Measurements from ENCODE around the gene SKP2. TPM values are rescaled to one million over a fixed set of nuclear protein-coding genes. Genes with fewer than 3 reads are reported as not detected.
"Not testable (repeated sequence)": the region's sequence is repeated elsewhere in the genome, so short reads cannot be mapped to it uniquely, and the experiment has no call there.

Gene SKP2
- total RNA-seq (ENCODE audit: low replicate concordance), result 31.5 and 36.3 TPM in 2 replicates

- peak; percentile 97 for DNase-seq (ENCODE audit: low read depth)
- H3K4me3 ChIP-seq (ENCODE audit: low read depth, low read length), result peak within 1 kb of the TSS; percentile 92
- no peak for TF ChIP-seq CTCF (IDR thresholded peaks at IDR 0.05; ENCODE audit: insufficient read depth, low read length)
These were observed at the start of gene SKP2, which contains the start of gene LMBRD2 for GRCh38 chr5:36151434-36152323. Gene SKP2 (plus strand): TSS chr5:36152111. CDS start chr5:36152263, 152 bp downstream. Gene LMBRD2 (minus strand): TSS chr5:36151887. CDS start chr5:36143349, 8,538 bp downstream.

GRCh38 chr5:36105819-36106218 lies 46.1 kb upstream of the SKP2 start:
- TF ChIP-seq CTCF (IDR thresholded peaks at IDR 0.05; ENCODE audit: insufficient read depth, low read length), result no peak
- no peak overlapping the region for H3K4me3 ChIP-seq (ENCODE audit: low read depth, low read length)
- no peak for DNase-seq (ENCODE audit: low read depth)

- no peak overlapping the region for H3K4me3 ChIP-seq (ENCODE audit: low read depth, low read length)
- no peak for DNase-seq (ENCODE audit: low read depth)
- TF ChIP-seq CTCF (IDR thresholded peaks at IDR 0.05; ENCODE audit: insufficient read depth, low read length), result no peak
These were observed 43.0 kb upstream of the SKP2 start for GRCh38 chr5:36108758-36109460.

- no peak for DNase-seq (ENCODE audit: low read depth)
- H3K4me3 ChIP-seq (ENCODE audit: low read depth, low read length), result no peak overlapping the region
- TF ChIP-seq CTCF (IDR thresholded peaks at IDR 0.05; ENCODE audit: insufficient read depth, low read length), result no peak
These were observed 40.7 kb upstream of the SKP2 start for GRCh38 chr5:36111238-36111637.

GRCh38 chr5:36125868-36126267 lies 26.0 kb upstream of the SKP2 start:
- no peak for TF ChIP-seq CTCF (IDR thresholded peaks at IDR 0.05; ENCODE audit: insufficient read depth, low read length)

GRCh38 chr5:36128795-36129194 lies 23.1 kb upstream of the SKP2 start:
- no peak for TF ChIP-seq CTCF (IDR thresholded peaks at IDR 0.05; ENCODE audit: insufficient read depth, low read length)
- no peak for DNase-seq (ENCODE audit: low read depth)
- no peak overlapping the region for H3K4me3 ChIP-seq (ENCODE audit: low read depth, low read length)

More at GRCh38 chr5:36125868-36126267, 26.0 kb upstream of the SKP2 start:
- H3K4me3 ChIP-seq (ENCODE audit: low read depth, low read length), result no peak overlapping the region
- no peak for DNase-seq (ENCODE audit: low read depth)

- not testable (repeated sequence) for DNase-seq (ENCODE audit: low read depth); H3K4me3 ChIP-seq (ENCODE audit: low read depth, low read length)
These were observed 22.2 kb upstream of the SKP2 start for GRCh38 chr5:36129666-36130065.

- not testable (repeated sequence) for H3K4me3 ChIP-seq (ENCODE audit: low read depth, low read length); DNase-seq (ENCODE audit: low read depth)
These were observed 18.9 kb upstream of the SKP2 start for GRCh38 chr5:36133009-36133408.
